Activated CD8-positive, alpha-beta memory T cell treated with anti-CD3 and anti-CD28 coated beads for 1 hour (primary cell): Measurements from ENCODE around the gene HECTD4.

Experiments
- DNase-seq, 2 donors: peaks; one replicate each; pipeline ENCODE4 v3.0.0-alpha.2; 2020; ENCODE audit warnings: low read depth in 1 of 2; ENCODE audit errors: extremely low read depth in 1 of 2

HECTD4 gene

GRCh38 chr12:112322882-112323547 lies 59.2 kb downstream of the HECTD4 start:
- DNase-seq = no peak

GRCh38 chr12:112322441-112322840 lies 59.8 kb downstream of the HECTD4 start:
- no peak for DNase-seq

DNA sequence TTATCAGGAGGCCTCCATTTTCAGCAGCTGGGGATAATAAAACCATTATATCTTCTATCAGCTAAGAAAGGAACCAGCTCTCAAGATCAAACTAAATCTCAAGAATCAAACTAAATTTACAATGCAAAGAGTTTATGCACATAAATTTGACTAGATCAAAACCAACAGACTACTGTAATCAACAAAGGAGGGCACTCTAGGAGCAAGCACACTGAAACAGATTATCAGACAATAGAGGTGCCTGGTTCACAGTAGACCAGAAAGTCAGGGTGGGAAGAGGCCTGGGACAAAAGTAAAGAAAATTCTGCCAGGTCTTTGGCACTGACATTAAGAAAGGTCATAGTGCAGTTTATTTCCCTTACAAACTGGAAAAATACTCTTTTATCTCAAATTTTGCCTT lies 61.0 kb downstream of the HECTD4 start:
- no peak for DNase-seq

DNA sequence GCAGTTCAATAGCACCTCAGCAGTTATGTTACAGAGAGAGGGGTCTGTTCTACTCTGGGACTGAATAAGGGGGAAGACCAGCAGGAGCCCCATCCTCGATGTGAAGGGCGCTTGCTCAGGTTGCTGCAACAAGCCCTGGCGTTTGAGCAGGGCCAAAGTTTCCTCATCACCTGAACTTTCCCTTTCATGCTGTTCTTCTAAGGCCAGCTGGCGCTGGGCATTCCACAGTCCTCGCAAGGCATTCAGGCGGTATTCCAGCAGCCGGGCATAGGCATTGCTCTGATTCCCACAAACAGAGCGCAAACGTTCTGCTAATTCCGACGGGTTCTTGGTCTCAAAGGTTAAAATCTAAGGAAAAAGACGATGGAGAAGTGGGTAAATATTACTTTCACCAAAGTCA lies 62.8 kb downstream of the HECTD4 start:
- no peak for DNase-seq

GRCh38 chr12:112317481-112317880 lies 64.8 kb downstream of the HECTD4 start:
- DNase-seq = no peak

DNA sequence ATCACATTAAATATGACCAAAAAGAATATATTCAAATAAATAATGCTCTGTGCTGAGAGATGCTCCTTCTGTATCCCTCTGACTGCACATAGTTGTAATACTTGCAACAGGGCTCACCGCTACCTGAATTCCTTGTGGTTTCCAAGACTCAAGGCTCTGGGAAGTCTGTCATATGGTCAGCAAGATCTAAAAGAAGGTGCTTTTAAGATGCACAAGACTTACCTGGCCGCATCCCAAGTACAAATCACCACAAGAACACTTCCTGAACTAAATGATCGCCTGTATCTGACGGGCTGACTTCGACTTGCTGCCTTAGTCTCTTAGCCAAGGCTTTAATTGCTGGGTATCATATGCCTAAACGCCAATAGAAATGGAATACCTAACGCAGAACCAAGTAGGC lies 67.2 kb downstream of the HECTD4 start:
- DNase-seq = no peak

DNA sequence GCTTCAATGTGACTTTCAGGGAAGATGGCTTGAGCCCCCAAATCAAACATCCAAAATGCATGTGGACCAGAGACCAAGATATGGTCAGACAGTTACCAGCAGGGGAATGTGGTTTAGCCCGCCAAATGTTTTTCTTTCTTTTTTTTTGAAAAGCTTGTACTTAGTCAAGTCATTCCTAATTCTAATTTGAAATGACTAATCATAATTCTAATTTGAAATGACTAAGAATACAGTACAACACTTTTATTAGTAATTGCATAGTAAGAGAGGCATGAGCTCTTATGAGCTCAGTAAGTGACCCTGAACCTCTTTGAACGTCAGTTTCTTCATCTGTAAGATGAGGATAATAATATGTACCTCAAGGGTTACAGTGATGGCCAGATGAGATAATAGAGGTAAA lies 72.4 kb downstream of the HECTD4 start:
- DNase-seq = no peak

DNA sequence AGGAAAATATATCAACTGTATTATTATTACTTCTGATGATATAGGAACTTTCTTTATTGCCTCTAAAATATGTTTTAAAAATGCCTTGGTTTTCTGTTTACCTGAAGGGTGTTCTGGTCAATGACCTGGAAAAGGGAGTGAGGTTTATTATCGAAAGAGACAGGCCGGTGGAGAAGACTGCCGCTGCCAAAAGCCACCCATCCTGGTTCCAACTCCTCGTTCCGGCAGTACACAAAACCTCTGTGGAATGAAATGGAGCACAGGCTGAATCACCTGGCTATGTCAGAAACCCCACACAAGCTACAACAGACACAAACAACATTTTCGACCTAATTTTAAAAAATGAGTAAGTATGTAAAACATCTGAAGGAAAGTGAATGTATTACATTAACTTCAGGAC lies 73.6 kb downstream of the HECTD4 start:
- DNase-seq = no peak

GRCh38 chr12:112308161-112308560 lies 74.1 kb downstream of the HECTD4 start:
- DNase-seq = no peak

DNA sequence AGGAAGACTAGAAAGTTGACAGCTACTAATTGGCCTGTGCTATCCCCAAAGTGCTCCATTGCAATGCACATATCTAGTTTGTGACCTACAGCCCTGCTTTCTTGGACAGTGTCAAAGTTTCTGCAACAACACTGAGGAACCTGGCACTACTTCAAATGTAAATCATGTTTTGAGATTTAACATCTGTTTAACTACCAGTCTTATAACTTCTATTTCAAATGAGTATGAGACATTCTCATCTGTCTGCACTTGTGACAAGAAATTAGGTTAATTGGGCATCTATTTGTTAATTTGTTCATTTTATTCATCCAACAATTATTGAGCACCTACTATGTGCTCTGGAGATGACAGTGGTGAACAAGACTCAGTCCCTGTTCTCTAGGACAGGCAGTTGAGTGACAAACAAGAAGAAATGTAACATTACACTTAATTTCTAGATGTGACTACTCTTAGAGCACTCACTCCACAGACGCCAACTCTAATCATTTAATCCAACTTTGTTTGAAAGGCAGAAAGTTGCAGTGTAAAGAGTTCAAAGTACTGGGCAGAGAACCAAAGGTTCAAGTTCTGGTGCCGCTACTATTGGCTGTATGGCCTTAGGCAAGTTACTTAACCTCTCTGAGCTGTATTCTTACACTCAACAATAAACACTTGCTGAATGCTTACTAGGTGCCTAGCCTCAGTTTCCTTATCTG lies 74.8 kb downstream of the HECTD4 start:
- no peak for DNase-seq

- DNase-seq = no peak
Measured at GRCh38 chr12:112305951-112306350, 76.3 kb downstream of the HECTD4 start.

- no peak for DNase-seq
Measured at GRCh38 chr12:112304436-112304835, 77.8 kb downstream of the HECTD4 start.

DNA sequence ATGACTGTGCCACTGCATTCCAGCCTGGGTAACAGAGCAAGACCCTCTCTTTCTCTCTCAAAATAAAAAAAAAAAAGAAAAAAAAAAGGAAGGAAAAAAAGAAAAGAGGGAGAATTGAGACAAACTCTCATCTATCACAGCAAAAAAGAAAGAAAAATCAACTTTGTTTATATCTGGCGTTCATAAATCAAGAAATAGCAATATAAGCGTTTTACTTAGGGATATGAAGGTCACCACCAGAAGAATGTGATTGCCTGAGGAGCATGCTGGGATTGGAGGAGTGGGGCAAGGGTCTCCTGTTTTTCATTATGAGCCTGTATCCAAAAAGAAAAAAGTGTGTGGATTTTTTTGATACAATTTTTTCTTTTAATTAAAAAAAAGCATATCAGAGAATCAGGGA lies 78.4 kb downstream of the HECTD4 start:
- DNase-seq = no peak

GRCh38 chr12:112303004-112303403 lies 79.2 kb downstream of the HECTD4 start:
- no peak for DNase-seq

DNA sequence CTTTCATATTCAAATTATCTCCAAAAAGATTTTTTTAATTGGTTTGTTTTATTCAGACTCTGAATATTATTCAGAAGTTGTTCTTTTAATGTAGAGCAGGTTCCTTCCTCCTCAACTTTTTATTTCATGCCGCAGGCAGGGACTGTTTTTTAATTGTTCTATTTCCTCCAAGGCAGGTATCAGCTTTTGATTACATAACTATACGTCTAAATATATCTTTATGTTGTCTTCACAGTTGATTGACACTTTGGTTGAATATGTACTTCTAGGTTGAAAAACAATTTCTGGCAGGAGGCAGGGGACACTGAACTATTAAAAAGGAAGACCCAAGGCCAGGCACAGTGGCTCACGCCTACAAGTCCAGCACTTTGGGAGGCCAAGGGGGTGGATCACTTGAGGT lies 82.5 kb downstream of the HECTD4 start:
- no peak for DNase-seq

- no peak for DNase-seq
Measured at GRCh38 chr12:112297188-112297587, 85.0 kb downstream of the HECTD4 start.

DNA sequence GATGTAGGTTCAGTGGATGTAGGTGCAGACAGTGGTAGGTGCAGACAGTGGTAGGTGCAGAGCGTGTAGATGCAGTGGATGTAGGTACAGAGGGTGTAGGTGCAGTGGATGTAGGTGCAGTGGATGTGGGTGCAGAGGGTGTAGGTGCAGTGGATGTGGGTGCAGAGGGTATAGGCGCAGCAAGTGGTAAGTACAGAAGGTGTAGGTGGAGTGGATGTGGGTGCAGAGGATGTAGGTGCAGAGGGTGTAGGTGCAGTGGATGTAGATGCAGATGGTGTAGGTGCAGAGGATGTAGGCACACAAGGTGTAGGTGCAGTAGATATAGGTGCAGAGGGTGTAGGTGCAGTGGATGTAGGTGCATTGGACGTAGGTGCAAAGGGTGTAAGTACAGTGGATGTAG lies 86.0 kb downstream of the HECTD4 start:
- DNase-seq = no peak

DNA sequence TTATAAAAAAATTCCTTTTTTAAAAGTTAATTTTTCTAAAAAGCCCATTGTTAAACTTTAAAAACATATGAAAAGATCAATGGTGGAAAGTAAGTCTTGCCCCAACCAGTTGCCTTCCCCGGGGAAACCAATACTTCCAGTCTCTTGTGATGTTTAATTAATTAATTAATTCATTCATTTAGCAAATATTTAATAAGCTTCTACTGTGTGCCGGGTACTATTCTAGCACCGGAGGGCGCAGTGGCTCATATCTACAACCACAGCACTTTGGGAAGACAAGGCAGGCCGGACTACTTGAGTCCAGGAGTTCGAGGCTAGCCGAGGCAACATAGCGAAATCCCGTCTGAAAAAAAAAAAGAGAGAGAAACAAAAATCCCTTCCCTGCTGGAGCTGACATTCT lies 87.4 kb downstream of the HECTD4 start:
- no peak for DNase-seq

DNA sequence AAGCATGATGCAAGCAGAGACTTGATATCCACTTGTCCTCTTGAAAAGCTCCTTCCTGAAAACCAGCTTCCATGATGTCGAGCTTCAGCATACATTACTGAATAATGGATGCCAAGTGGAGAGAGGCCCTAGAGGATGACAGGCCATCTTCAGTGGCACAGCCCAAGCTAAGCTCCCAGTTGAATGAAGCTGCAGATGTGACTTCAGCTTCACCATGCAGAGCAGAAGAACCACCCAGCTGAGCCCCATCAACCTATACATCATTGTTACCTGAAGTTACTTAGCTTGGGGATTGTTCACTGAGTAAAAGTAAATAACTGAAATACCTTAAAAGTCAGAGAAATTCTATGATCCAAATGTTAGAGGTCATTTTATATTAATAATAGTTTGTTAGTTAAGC lies 93.6 kb downstream of the HECTD4 start:
- no peak for DNase-seq

DNA sequence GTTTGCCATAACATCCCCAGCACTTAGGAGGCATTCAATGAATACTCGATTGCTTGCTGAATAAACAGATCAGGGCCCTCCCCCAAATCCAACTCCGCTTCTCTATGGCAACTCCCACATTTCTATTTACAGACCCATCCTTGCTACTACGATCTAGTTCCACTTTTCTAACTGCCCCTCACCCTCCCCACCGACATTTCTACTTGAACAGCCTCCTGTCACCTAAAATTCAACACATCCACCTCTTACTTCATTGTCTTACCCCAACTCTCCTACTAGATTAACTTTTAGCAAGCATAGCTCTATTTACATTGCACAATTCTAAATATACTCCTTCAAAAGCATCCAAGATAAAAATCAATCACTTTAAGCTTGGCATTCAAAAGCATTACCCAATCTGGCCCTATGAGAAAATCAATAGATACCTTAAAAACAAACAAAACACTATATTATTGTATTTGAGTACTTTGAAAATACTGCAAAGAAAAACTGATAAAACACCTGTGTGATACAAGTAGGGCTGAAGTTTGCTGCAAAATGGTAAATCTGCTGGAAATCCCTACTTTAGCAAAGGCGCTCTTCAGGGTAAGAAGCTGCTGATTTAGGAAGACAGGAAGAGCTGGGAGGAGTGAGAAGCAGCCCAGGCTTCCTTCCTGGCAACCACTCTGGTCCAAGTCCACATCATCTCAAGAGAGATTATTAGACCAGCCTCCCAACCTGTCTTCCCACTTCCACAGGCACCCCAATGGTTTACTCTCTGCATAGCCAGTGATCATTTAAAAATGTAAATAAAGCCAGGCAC lies 96.4 kb downstream of the HECTD4 start:
- no peak for DNase-seq

DNA sequence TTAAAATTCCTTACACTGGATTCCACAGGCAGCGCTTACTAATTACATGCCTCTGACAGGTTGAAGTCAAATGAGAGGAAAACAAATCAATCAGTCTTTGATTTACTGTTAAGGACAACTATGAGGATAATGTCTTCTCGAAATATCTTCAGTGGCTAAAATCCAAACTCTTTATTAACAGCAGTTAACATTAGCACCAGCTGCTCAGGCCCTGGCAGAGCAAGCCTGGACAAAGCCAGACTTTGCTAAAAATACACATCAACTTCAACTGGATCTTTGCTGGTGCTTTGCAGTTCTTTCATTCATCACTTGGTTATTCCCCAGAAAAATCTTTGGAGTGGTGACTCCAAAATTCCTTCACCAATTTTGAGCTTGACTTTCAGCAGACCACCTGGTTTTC lies 98.7 kb downstream of the HECTD4 start:
- DNase-seq = no peak

DNA sequence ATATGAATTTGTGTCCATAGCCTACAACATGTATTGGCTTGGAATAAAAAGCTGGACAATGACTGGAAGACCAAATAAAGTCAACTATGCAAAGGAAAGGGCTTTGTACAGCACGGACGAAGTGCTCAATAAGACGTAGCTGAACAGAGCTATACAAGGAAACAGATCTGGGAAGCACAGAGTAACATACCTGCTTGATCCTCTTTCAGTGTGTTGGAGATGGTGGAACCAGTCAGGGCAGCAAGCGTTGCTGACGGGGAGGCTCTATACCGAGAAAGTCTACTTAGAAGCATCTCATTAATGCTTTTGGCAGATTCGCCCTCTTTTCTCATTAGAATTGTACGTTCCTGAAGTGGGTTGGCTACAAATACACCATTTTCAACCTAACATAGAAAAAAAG lies 99.3 kb downstream of the HECTD4 start:
- DNase-seq = no peak
